ENCODE results near the gene DDB1. TPM values are rescaled to one million over a fixed set of nuclear protein-coding genes. Genes with fewer than 3 reads are reported as not detected.

The DDB1 gene
- total RNA-seq, 1 donor from 2014 or later = 218 TPM

DNA sequence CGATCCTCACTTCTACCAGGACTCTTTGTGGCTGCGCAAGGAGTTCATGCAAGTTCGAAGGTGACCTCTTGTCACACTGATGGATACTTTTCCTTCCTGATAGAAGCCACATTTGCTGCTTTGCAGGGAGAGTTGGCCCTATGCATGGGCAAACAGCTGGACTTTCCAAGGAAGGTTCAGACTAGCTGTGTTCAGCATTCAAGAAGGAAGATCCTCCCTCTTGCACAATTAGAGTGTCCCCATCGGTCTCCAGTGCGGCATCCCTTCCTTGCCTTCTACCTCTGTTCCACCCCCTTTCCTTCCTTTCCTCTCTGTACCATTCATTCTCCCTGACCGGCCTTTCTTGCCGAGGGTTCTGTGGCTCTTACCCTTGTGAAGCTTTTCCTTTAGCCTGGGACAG, 35.7 kb upstream of the DDB1 start:
- TF ChIP-seq, protein P1, sequence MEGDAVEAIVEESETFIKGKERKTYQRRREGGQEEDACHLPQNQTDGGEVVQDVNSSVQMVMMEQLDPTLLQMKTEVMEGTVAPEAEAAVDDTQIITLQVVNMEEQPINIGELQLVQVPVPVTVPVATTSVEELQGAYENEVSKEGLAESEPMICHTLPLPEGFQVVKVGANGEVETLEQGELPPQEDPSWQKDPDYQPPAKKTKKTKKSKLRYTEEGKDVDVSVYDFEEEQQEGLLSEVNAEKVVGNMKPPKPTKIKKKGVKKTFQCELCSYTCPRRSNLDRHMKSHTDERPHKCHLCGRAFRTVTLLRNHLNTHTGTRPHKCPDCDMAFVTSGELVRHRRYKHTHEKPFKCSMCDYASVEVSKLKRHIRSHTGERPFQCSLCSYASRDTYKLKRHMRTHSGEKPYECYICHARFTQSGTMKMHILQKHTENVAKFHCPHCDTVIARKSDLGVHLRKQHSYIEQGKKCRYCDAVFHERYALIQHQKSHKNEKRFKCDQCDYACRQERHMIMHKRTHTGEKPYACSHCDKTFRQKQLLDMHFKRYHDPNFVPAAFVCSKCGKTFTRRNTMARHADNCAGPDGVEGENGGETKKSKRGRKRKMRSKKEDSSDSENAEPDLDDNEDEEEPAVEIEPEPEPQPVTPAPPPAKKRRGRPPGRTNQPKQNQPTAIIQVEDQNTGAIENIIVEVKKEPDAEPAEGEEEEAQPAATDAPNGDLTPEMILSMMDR (IDR thresholded peaks at IDR 0.05) = no peak
- ChIA-PET CTCF (interaction anchor here (1.4 to 3.2 kb wide), 3 partner anchors 16 to 32 kb away, joined by 3 to 19 read pairs (median 11); partner anchors contain the start of gene TMEM216), POLR2A (interaction anchor here (0.9 to 1.8 kb wide), 4 partner anchors 12 to 35 kb away, joined by 3 to 5 read pairs (median 4); partner anchors contain the start of genes DDB1 and TKFC)
- H3K36me3 Mint-ChIP-seq (ENCODE audit: low read depth) = peaks cover 71% of the 10 kb centered on the region
- H3K27ac Mint-ChIP-seq = no peak overlapping the region
- DNase-seq (no peak), ATAC-seq (ENCODE audit: low read depth) (no peak)
- H3K27me3 Mint-ChIP-seq = no peaks in the 10 kb centered on the region
- H3K4me3 Mint-ChIP-seq = no peak overlapping the region
- H3K9me3 Mint-ChIP-seq = no peaks in the 10 kb centered on the region
- peaks cover 7% of the 10 kb centered on the region for H3K4me1 Mint-ChIP-seq
- intact Hi-C loops (cut with micrococcal nuclease) = no loop called here

DNA sequence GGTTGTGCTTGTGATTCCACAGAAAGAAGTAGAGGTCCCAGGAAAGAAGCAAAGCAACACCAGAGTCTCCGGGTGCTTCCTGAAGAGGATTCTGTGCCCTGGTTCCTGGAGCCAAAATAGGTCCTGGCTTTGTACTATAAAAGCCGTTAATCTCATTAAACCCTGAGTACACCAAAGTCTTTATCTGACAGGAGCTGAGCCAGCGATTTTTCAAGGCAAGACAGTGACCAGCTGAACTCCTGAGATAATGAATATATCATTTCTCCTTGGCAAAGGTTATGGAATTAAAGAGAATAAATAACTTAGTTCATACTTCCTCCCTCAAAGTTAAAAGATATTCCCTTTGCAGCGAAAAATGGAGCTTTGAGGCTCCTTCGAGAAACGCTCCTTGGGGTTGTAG, 34.5 kb upstream of the DDB1 start:
- DNase-seq = no peak
- intact Hi-C loops (cut with micrococcal nuclease) = no loop called here
- ATAC-seq (ENCODE audit: low read depth) = no peak
- POLR2A ChIA-PET = interaction anchor here (2.0 kb wide), 1 partner anchor 10 kb away, joined by 11 read pairs; no protein-coding TSS in a partner anchor
- H3K4me3 Mint-ChIP-seq = no peak overlapping the region
- CTCF ChIA-PET = interaction anchor here (1.0 to 3.1 kb wide), 2 partner anchors 17 to 31 kb away, joined by 3 to 17 read pairs; no protein-coding TSS in a partner anchor
- peaks cover 19% of the 10 kb centered on the region for H3K4me1 Mint-ChIP-seq
- no peaks in the 10 kb centered on the region for H3K27me3 Mint-ChIP-seq
- H3K36me3 Mint-ChIP-seq (ENCODE audit: low read depth) = peaks cover 78% of the 10 kb centered on the region
- no peak overlapping the region for H3K27ac Mint-ChIP-seq
- H3K9me3 Mint-ChIP-seq = no peaks in the 10 kb centered on the region
- TF ChIP-seq, protein P1 (IDR thresholded peaks at IDR 0.05) = no peak

DNA sequence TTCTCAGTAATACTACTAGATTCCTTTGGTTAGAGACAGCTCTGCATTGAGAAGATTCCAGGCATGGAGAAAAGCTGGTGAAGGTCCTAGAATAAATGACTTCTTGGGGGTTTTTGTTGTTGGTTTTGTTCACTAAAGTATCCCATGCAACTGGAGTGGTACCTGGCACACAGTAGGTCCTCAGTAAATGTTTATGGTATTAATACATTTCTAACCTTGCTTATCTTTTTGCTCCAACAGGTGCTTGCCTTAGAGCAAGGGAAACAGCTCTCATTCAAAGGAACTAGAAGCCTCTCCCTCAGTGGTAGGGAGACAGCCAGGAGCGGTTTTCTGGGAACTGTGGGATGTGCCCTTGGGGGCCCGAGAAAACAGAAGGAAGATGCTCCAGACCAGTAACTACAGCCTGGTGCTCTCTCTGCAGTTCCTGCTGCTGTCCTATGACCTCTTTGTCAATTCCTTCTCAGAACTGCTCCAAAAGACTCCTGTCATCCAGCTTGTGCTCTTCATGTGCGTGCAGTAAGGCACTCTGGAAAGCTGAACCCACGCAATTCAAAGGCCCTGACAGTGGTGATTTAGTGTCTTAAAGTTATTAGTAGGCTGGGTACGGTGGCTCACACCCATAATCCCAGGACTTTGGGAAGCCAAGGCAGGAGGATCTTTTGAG, 31.2 kb upstream of the DDB1 start:
- Mint-ChIP-seq H3K9me3 (no peaks in the 10 kb centered on the region), H3K27ac (no peak overlapping the region), H3K27me3 (no peaks in the 10 kb centered on the region), H3K4me1 (peaks cover 36% of the 10 kb centered on the region), H3K4me3 (peak overlapping the region; percentile 100), H3K36me3 (ENCODE audit: low read depth) (peaks cover 83% of the 10 kb centered on the region)
- ChIA-PET POLR2A (interaction anchor here (1.4 to 8.7 kb wide), 7 partner anchors 8 to 65 kb away, joined by 6 to 224 read pairs (median 50); partner anchors contain the start of genes CPSF7, DDB1, SDHAF2 and TKFC), CTCF (interaction anchor here (4.1 to 9.0 kb wide), 2 partner anchors 20 to 28 kb away, joined by 52 to 126 read pairs; partner anchors contain the start of genes DDB1 and TKFC)
- intact Hi-C loops (cut with micrococcal nuclease) = no loop called here
- ATAC-seq (ENCODE audit: low read depth) = no peak
- no peak for DNase-seq
- TF ChIP-seq, protein P1 (IDR thresholded peaks at IDR 0.05) = no peak

DNA sequence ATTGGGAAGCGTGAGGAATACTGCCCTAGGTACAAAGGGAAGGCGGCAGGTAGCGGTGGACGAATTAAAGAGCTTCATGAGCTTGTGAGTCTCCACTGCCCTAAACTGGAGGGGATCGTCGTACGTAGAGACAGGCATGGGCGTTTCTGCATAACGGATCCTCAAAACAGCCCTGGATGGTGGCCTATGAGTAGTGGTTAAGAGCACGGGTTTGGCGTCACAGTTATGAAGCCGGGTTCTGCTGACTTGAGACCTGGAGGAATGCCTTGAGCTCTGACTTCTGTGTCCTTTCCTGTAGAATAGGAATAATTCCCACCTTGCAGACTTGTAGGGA, 29.6 kb upstream of the DDB1 start:
- Mint-ChIP-seq H3K27me3 (no peaks in the 10 kb centered on the region), H3K9me3 (no peaks in the 10 kb centered on the region), H3K4me1 (peaks cover 53% of the 10 kb centered on the region), H3K4me3 (peak overlapping the region; percentile 100), H3K27ac (peak overlapping the region; percentile 98), H3K36me3 (ENCODE audit: low read depth) (peaks cover 70% of the 10 kb centered on the region)
- CTCF ChIA-PET = interaction anchor here (1.2 to 9.0 kb wide), 5 partner anchors 8 to 73 kb away, joined by 3 to 126 read pairs (median 3); partner anchors contain the start of genes DDB1 and TKFC
- no peak for DNase-seq
- TF ChIP-seq, protein P1 (IDR thresholded peaks at IDR 0.05) = no peak
- ATAC-seq (ENCODE audit: low read depth) = peak; percentile 8
- intact Hi-C loops (cut with micrococcal nuclease) = loop anchor here (1.0 to 2.0 kb wide), 4 partner anchors 26 to 452 kb away; partner anchors contain the start of gene VPS37C
- POLR2A ChIA-PET = interaction anchor here (0.7 to 8.7 kb wide), 17 partner anchors 9 to 1519 kb away, joined by 3 to 224 read pairs (median 7); partner anchors contain the start of genes CPSF7, DDB1, SDHAF2 and SLC3A2

All from activated B cell treated with CpG ODN at 0.5 μM for 24 hours (primary cell).